ENCODE data around the gene ZNF646.

GRCh38 chr16:31094088-31094423, 19.8 kb downstream of the ZNF646 start:
- TF ChIP-seq CTCF (IDR thresholded peaks at IDR 0.05; ENCODE audit: low read length) (no peak), EZH2 (optimal IDR thresholded peaks at IDR 0.05; ENCODE audit: low read depth, low read length) (no peak), EZH2phosphoT487 (IDR thresholded peaks at IDR 0.05; ENCODE audit: low read length) (no peak)

Data from MM.1S (cell line).